SH-SY5Y (cell line): ENCODE data around the gene TSPAN5.

ENCODE experiments used
- GATA2 ChIP-seq: IDR thresholded peaks from 2 replicates; pipeline ENCODE4 v1.6.1; 2011; ENCODE audit warnings: mild to moderate bottlenecking, low read depth, low read length
- GATA3 ChIP-seq: IDR thresholded peaks from 2 replicates; pipeline ENCODE4 v1.6.1; 2011; ENCODE audit warnings: low read depth, mild to moderate bottlenecking, low read length, moderate library complexity

GRCh38 chr4:98586962-98587354, 71.5 kb downstream of the TSPAN5 start:
- TF ChIP-seq GATA2 (no peak), GATA3 (no peak)
